Measurements from ENCODE around the gene CPPED1.

CPPED1 gene

DNA sequence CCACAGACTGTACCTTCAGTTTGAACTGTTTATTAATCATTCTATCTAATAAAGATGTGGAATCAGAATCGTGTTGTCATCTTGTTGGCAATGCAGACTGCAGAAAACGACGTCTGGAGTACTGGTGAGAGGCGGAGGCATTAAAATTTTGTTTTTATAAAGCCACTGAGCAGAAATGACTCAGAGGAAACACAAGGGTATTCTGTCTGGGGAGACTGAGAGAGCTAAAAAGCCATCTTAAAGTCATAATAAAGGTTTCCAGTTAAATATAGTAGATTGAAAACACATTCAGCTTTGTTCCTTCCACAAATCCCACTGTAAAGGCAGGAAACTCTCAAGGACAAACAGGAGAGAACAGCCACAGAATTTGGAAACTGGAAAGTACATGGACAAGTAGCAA is 74.2 kb downstream of the CPPED1 start:
- DNase-seq = no peak

DNA sequence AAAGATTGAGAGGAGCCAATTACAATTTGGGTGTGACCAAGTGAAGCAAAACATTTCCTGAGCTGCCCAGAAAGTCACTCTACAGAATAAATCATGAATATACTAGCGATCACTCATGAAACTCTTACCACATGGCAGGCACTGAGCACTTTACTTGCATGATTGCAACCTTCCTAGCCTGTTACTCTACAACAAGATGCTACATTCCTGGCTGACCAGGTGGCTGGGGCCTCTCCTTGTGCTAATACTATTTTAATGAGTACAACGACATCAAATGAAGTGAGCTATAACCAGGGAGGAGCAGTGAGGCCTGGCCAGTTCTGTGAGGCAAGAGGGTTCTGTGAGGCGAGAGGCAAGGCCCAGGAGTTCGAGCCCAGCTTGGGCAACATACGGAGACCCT is 75.2 kb downstream of the CPPED1 start:
- DNase-seq = no peak

GRCh38 chr16:12724226-12724625 is 79.5 kb downstream of the CPPED1 start:
- no peak for DNase-seq

- no peak for DNase-seq
These were observed 80.0 kb downstream of the CPPED1 start for GRCh38 chr16:12723681-12724080.

DNA sequence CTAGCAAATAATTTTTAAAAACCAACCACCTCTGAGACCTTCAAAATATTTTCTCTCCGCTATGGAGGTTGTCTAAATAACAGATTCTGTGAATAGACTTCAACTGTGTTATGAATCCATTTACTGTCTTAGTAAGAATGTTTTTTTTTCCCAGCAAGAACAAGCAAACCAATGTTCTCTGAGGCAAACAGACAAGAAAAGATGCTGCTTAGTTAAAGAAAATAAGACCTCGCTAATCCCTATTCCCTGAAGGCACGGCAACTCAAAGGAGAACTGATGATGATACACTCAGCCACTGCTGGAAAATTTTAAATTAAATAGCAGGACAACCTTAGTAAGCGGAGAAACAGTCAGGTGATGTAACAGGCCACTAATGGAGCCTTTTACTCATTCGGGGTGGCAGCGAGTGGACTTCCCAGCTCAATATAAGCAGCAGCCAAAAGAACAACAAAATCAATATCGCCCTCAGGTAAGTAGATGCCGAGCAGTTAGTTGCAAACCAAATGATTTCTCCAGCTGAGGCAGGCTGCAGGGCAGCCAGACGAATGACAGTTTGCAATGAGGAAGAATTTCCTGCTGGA is 81.8 kb downstream of the CPPED1 start:
- no peak for DNase-seq

- no peak for DNase-seq
These were observed 83.7 kb downstream of the CPPED1 start for GRCh38 chr16:12719972-12720371.

- no peak for DNase-seq
These were observed 87.0 kb downstream of the CPPED1 start for GRCh38 chr16:12716658-12717057.

GRCh38 chr16:12709807-12710206 is 93.9 kb downstream of the CPPED1 start:
- DNase-seq = no peak

DNA sequence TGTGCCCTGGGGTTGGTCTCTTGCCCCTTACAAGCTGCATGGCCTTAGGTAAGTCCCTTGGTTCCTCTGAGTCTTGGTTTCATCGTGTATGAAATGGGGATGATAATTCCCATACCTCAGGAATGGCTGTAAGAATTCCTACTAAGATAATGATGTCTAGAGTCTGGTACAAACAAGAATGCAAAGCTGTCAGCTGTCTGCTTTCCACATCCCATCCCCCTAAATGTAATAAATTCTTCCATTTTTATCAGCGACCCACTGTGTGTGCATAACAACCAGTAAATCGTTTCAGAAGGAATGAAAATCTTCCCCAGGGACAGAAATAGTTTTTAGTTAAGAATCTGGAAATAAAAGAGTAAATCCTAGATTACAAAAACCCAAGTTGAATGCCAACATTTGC is 95.4 kb downstream of the CPPED1 start:
- no peak for DNase-seq

DNA sequence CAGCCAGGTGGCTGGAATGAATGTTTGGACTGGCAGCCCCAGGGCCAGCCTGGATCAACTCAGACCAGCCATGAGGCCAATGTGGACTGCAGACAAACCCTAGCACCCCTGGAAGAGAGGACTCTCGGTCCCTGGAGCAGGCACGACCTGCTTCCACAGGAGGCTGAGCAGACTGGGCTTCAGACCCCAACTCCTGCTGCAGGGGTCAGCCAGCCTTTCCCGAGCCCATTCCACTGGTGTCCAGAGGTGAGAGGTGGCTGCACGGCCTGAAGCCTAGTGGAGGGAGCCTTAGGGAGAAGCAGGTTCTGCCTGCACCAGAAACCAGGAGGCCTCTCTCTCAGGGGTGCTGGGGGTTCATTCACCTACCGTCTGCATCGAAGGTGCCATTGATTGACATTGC is 97.1 kb downstream of the CPPED1 start:
- no peak for DNase-seq

GRCh38 chr16:12704492-12705111 is 99.1 kb downstream of the CPPED1 start:
- DNase-seq = no peak

DNA sequence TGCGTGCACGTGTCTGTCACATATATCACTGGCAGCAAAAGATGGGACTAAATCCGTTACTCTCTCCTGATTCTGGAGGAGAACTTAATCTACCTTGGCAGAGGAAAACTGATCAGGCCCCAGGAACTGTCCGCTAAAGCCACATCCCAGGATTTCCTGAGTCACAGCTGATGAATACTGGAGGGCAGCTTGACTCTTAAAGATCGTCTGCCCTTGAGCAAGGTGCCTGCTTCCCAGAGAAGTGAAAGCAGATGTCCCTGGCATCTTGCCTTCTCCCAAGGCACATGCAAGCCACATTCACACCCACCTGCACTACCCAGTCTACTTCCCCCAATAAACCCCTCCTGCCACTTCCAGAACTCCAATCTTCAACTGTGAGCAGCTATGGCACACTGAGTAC is 99.8 kb downstream of the CPPED1 start:
- no peak for DNase-seq

- no peak for DNase-seq
These were observed 103.5 kb downstream of the CPPED1 start for GRCh38 chr16:12700161-12700560.

- DNase-seq = no peak
These were observed 104.5 kb downstream of the CPPED1 start for GRCh38 chr16:12699161-12699560.

- DNase-seq = no peak
These were observed 106.2 kb downstream of the CPPED1 start for GRCh38 chr16:12697437-12697836.

DNA sequence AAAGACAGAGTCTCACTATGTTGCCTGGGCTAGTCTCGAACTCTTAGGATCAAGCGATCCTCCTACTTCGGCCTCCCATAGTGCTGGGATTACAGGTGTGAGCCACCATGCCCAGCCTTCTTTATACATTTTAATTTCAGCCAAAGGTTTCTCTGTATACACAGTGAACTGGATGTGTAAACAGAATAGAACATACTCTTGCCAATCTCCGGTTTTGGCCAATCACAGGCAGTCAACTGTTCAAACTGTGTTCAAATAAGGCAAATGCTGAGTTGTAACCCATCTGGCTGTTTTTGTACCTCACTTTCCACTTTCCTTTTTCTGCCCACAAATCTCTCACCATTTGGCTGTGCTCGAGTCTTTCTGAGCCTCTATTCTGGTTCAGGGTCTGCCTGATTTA is 108.2 kb downstream of the CPPED1 start:
- DNase-seq = no peak

DNA sequence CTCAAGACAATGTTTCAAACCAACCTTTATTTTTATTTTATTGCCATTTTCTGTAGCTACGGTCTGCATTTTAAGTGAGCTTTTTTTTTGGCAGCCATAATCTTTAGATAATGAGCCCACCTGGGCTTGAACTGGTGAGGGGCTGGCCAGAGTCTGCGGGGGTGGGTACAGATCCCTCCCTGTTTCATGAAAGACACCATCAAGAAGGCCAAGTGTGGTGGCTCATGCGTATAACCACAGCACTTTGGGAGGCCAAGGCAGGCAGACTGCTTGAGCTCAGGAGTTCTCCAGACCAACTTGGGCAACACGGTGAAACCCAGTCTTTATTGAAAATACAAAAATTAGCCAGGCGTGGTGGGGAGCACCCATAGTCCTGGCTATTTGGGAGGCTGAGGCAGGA is 113.7 kb downstream of the CPPED1 start:
- DNase-seq = no peak

DNA sequence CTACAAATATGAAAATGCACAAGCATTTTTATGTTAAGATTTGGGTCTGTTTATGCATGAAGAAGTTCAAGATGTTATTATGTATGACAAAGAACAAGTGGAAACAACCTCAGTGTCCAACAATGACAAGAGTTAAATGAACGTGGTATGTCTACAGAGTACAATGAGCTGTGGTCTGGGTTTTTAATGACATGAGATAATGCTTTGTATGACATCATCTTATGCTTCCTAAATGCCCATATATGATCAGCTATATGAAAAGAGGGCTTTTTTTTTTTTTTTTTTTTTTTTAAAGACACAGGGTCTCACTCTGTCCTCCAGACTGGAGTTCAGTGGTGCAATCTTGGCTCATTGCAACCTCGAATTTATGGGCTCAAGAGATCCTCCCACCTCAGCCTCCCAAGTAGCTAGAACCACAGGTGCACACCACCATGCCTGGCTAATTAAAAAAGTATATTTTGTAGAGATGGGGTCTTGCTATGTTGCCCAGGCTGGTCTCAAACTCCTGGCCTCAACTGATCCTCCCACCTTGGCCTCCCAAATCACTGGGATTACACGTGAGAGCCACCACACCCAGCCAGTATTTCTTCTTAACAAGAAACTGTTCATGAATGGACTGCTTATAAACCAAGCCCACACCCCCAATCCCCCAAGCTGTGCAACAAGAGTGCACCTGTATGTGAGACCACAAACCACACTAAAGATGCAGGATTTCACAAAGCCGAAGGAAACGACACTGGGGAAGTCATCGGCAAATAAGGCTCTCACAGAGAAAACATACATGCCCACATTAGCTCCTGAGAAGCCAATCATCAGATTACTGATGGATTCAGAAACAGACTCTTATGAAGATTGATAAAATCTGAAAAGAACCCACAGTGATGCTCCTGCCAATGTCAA is 114.5 kb downstream of the CPPED1 start:
- DNase-seq = no peak

GRCh38 chr16:12685806-12686205 is 117.9 kb downstream of the CPPED1 start:
- DNase-seq = no peak

DNA sequence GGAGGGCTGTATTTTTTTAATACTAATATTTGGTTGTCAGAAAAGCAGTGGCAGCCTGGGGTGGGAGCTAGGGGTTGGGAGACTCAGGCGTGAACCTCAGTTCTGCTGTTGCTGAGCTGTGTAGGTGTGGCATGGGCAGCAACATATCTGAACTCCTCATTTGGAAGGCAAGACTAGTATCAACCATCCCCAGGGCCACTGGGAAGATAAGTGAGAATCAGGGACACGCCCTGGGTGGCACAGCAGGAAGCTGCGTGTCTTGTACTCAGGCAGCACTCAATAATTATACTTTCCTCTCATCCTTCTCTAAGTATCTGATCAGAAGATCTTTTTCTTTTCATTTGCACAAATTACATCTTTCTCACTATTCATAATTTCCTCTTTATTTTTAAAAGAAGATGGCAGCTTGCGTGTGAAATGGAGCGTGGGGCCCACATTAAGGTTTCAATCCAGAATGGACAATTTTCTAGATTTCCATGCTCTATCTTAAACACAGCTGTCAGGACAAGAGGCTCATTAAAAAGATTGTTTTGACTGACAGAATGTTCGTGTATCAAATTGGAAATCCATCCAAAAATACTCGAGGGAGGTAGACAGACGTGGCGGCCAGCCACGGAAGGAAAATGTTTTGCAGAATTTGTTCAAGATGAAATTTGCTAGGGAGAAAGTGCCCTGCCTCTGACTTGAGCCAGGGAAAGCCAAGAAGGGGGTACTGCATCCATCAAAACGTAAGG is 121.1 kb downstream of the CPPED1 start:
- DNase-seq = no peak

DNA sequence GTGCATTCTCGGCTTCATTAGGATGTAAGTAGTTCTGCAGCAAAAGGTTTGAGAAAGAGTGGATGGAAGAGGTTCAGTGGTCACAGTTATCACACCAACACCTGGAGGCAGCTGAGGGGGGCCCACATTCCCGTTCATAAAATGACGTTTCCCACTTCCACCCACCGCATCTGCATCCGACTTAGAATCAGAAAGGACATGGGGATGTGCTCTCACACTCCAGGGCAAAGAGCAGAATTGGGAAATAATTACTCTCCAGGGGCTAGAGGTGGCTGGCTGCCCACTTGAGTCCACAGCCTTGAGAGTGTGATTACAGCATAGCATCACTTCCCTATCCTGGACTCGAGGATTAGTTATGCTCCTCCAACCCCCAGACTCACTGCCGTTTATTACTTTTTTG is 122.0 kb downstream of the CPPED1 start:
- no peak for DNase-seq

- DNase-seq = no peak
These were observed 123.2 kb downstream of the CPPED1 start for GRCh38 chr16:12680531-12680930.

GRCh38 chr16:12679660-12680272 is 123.9 kb downstream of the CPPED1 start:
- DNase-seq = no peak

All from NCI-H187 (cell line).